Right lobe of liver (tissue), 4 donors: Measurements from ENCODE around the gene PHYKPL.

ENCODE experiments used
- CTCF ChIP-seq, 4 donors: fragments of 200-600 bp in 3 of 4; fragments of 450-650 bp in 1 of 4; IDR thresholded peaks; one replicate each; pipeline versions ENCODE4 v1.5.1 to v1.8.0; 2016 to 2022; ENCODE audit warnings: antibody characterized with exemption in 4 of 4, mild to moderate bottlenecking in 2 of 4
- POLR2A ChIP-seq: fragments of 450-650 bp; IDR thresholded peaks from one replicate; pipeline ENCODE4 v1.6.1; 2017; ENCODE audit warnings: antibody characterized with exemption, mild to moderate bottlenecking
- donor health status: DM: no; HTN: no; CAD: no.
- donor health status: DM: no; HTN: no; CAD: no.
- donor health status: DM: no; HTN: yes; CAD: no.

GRCh38 chr5:178228609-178229008 lies 4.0 kb downstream of the PHYKPL start:
- TF ChIP-seq CTCF (IDR thresholded peaks at IDR 0.05) (no peak), POLR2A (no peak)
